ENCODE results near the gene XRRA1. TPM values are rescaled to one million over a fixed set of nuclear protein-coding genes. Genes with fewer than 3 reads are reported as not detected.
"Not testable (repeated sequence)": the region's sequence is repeated elsewhere in the genome, so short reads cannot be mapped to it uniquely, and the experiment has no call there.

XRRA1 gene
- total and polyA plus RNA-seq, 9 donors: 4.2 to 31.1 (median 13.0) TPM

DNA sequence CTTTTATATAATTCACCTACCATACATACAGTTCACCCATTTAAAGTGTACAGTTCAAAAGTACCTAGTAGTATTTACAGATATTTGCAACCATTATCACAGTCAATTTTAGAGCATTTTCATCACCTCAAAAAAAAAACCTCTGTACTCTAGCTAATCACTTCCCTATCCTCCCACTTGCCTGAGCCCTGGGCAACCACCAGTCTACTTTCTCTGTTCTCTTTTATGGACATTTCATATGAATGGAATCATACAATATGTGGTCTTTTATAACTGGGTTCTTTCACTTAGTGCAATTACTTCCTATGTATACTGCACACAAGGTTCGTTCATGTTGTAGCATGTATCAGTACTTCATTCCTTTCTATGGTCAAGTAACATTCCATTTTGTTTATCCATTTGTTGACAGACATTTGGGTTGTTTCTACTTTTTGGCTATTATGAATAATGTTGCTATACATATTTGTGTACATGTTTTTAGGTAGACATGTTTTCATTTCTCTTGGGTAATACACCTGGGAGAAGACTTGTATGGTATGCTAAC, 22.0 kb upstream of the XRRA1 start:
- WGBS, 3 donors: 80 to 90% (median 82%) methylated on average over 1 of the region's 1 CpG
- no peaks in the 10 kb centered on the region for H3K4me1 ChIP-seq (ENCODE audit: insufficient read depth)
- no peaks in the 10 kb centered on the region for H3K9me3 ChIP-seq
- TF ChIP-seq POLR2A (IDR thresholded peaks at IDR 0.05): no peak
- TF ChIP-seq, protein P1, sequence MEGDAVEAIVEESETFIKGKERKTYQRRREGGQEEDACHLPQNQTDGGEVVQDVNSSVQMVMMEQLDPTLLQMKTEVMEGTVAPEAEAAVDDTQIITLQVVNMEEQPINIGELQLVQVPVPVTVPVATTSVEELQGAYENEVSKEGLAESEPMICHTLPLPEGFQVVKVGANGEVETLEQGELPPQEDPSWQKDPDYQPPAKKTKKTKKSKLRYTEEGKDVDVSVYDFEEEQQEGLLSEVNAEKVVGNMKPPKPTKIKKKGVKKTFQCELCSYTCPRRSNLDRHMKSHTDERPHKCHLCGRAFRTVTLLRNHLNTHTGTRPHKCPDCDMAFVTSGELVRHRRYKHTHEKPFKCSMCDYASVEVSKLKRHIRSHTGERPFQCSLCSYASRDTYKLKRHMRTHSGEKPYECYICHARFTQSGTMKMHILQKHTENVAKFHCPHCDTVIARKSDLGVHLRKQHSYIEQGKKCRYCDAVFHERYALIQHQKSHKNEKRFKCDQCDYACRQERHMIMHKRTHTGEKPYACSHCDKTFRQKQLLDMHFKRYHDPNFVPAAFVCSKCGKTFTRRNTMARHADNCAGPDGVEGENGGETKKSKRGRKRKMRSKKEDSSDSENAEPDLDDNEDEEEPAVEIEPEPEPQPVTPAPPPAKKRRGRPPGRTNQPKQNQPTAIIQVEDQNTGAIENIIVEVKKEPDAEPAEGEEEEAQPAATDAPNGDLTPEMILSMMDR (IDR thresholded peaks at IDR 0.05): no peak
- no peak for TF ChIP-seq EP300 (IDR thresholded peaks at IDR 0.05)
- H3K27me3 ChIP-seq: no peaks in the 10 kb centered on the region
- H3K27ac ChIP-seq: no peak overlapping the region
- DNase-seq: no peak
- H3K4me3 ChIP-seq: no peak overlapping the region
- intact Hi-C loops (cut with DNase I): no loop called here
- H3K36me3 ChIP-seq: no peaks in the 10 kb centered on the region

GRCh38 chr11:74966651-74967050, 17.8 kb upstream of the XRRA1 start:
- TF ChIP-seq, protein P1 (IDR thresholded peaks at IDR 0.05): no peak
- TF ChIP-seq POLR2A (IDR thresholded peaks at IDR 0.05) (no peak), EP300 (IDR thresholded peaks at IDR 0.05) (no peak)
- 90 to 94% (median 91%) methylated on average over 5 of the region's 5 CpGs for WGBS, 3 donors
- Histone ChIP-seq H3K4me3 (no peak overlapping the region), H3K9me3 (no peaks in the 10 kb centered on the region), H3K36me3 (no peaks in the 10 kb centered on the region), H3K4me1 (ENCODE audit: insufficient read depth) (peaks cover 1% of the 10 kb centered on the region), H3K27ac (no peak overlapping the region), H3K27me3 (no peaks in the 10 kb centered on the region)
- DNase-seq: no peak
- intact Hi-C loops (cut with DNase I): no loop called here

DNA sequence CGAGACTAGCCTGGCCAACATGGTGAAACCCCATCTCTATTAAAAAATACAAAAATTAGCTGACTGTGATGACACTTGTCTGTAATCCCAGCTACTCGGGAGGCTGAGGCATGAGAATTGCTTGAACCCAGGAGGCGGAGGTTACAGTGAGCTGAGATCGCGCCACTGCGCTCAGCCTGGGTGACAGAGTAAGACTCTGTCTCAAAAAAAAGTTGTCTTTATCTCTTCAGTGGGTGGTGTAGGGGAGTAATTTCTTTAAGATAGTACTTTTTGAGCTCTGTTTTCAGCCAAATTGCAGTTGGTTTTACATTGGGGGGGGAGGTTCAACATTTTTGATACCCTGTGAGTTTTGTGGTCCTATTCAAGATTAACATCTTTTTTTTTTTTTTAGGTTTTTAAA, 11.2 kb upstream of the XRRA1 start:
- H3K27me3 ChIP-seq; H3K4me1 ChIP-seq (ENCODE audit: insufficient read depth); H3K36me3 ChIP-seq; DNase-seq; H3K4me3 ChIP-seq; intact Hi-C loops (cut with DNase I); H3K27ac ChIP-seq; H3K9me3 ChIP-seq: not testable (repeated sequence)
- 92 to 96% (median 95%) methylated on average over 6 of the region's 6 CpGs for WGBS, 3 donors

- DNase-seq: no peak
- TF ChIP-seq EP300 (IDR thresholded peaks at IDR 0.05) (no peak), POLR2A (IDR thresholded peaks at IDR 0.05) (no peak)
- TF ChIP-seq, protein P1 (IDR thresholded peaks at IDR 0.05): no peak
- Histone ChIP-seq H3K4me1 (ENCODE audit: insufficient read depth) (peaks cover 4% of the 10 kb centered on the region), H3K4me3 (no peak overlapping the region), H3K27me3 (no peaks in the 10 kb centered on the region), H3K36me3 (no peaks in the 10 kb centered on the region), H3K27ac (no peak overlapping the region), H3K9me3 (no peaks in the 10 kb centered on the region)
- intact Hi-C loops (cut with DNase I): no loop called here
- WGBS, 3 donors: 91 to 98% (median 97%) methylated on average over 1 of the region's 1 CpG
These were observed 9.2 kb upstream of the XRRA1 start for GRCh38 chr11:74957937-74958629.

DNA sequence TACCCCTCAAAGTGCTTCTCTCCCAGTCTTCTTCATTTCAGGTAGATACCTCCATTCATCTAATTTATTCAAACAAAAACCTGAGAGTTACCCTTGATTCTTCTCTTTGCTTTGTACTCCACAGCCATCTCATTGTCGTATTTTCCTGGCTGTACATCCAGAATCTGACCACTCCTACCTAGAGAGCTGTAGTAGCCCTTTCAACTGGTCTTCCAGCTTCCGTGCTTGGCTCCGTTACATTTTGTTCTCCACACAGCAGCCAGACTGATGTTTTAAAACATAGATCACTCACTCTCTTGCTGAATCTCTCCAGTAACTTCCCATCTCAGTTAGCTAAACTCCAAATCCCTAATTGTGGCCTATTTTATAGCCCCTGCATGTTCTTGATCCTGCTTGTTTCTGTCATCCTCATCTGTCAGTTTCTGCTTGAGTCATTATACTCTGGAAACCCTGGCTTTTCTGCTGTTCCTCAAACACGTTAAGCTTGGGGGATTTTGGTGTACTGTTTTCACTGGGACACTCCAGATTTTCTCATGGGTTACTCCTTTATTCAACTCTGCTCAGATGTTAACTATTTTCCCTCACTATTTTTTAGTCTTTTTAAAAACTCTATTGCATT, 7.6 kb upstream of the XRRA1 start:
- Histone ChIP-seq H3K9me3 (no peaks in the 10 kb centered on the region), H3K4me3 (no peak overlapping the region), H3K27ac (no peak overlapping the region), H3K27me3 (no peaks in the 10 kb centered on the region), H3K4me1 (ENCODE audit: insufficient read depth) (peaks cover 4% of the 10 kb centered on the region), H3K36me3 (no peaks in the 10 kb centered on the region)
- DNase-seq: no peak
- WGBS, 3 donors: 31 to 56% (median 50%) methylated on average over 4 of the region's 4 CpGs
- TF ChIP-seq POLR2A (IDR thresholded peaks at IDR 0.05): no peak
- no peak for TF ChIP-seq EP300 (IDR thresholded peaks at IDR 0.05)
- TF ChIP-seq, protein P1 (IDR thresholded peaks at IDR 0.05): no peak
- intact Hi-C loops (cut with DNase I): no loop called here

Measured in ovary (tissue), 9 donors.